C4-2B (cell line): ENCODE data around the gene B3GAT1.

Source experiments
- ZFX ChIP-seq: fragments of 450-650 bp; IDR thresholded peaks from 2 replicates; pipeline ENCODE4 v1.6.1; 2017
- TF ChIP-seq, protein P1 (sequence below): fragments of 450-650 bp; conservative IDR thresholded peaks from 2 replicates; pipeline ENCODE4 v1.5.1; 2017; ENCODE audit warnings: mild to moderate bottlenecking

- TF ChIP-seq, protein P1, sequence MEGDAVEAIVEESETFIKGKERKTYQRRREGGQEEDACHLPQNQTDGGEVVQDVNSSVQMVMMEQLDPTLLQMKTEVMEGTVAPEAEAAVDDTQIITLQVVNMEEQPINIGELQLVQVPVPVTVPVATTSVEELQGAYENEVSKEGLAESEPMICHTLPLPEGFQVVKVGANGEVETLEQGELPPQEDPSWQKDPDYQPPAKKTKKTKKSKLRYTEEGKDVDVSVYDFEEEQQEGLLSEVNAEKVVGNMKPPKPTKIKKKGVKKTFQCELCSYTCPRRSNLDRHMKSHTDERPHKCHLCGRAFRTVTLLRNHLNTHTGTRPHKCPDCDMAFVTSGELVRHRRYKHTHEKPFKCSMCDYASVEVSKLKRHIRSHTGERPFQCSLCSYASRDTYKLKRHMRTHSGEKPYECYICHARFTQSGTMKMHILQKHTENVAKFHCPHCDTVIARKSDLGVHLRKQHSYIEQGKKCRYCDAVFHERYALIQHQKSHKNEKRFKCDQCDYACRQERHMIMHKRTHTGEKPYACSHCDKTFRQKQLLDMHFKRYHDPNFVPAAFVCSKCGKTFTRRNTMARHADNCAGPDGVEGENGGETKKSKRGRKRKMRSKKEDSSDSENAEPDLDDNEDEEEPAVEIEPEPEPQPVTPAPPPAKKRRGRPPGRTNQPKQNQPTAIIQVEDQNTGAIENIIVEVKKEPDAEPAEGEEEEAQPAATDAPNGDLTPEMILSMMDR = no peak
- no peak for TF ChIP-seq ZFX
These were observed 32.8 kb downstream of the B3GAT1 start for GRCh38 chr11:134379241-134379640.
